CD4-positive, alpha-beta T cell treated with Interleukin-6 at 100 ng/mL for 8 hours (primary cell): ENCODE measurements around the gene GOLGA6L10.
"Not testable (repeated sequence)": the region's sequence is repeated elsewhere in the genome, so short reads cannot be mapped to it uniquely, and the experiment has no call there.

Experiments
- DNase-seq: peaks from one replicate; pipeline ENCODE4 v3.0.0-alpha.2; 2020; ENCODE audit warnings: mixed read lengths, low spot score

The GOLGA6L10 gene

DNA sequence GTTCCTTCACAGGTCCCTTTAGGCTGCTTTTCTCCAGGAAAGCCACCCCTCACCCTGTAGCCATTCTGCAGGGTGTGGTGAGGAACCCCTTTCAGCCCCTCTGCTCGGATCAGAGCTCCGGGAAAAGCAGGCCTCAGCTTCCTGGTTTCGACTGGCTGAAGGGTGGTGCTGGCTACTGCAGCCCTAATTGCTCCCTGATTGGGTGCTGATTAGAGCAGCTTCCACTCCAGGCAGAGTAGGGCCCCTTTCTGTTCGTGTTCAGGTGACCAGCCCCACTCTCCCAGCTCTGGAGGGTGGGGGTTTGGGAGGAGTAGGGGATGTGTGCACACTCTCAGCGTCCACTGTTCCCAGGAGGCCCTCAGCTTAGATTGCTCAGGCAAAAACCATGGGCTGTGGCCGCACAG, 49.8 kb downstream of the GOLGA6L10 start:
- not testable (repeated sequence) for DNase-seq

DNA sequence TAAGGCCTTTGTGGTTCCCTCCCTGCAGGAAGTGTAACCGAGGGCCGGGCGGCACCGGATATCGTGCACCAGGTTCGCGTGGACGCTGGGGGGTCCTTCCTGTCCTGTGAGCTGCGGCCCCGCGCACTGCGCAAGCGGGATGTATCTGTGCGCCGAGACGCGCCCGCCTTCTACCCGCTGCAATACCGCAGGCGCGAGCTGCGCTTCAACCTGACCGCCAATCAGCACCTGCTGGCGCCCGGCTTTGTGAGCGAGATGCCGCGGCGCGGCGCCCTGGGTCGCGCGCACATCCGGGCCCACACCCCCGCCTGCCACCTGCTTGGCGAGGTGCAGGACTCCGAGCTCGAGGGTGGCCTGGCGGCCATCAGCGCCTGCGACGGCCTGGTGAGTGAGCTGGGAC, 50.8 kb downstream of the GOLGA6L10 start:
- DNase-seq = peak; percentile 73

DNA sequence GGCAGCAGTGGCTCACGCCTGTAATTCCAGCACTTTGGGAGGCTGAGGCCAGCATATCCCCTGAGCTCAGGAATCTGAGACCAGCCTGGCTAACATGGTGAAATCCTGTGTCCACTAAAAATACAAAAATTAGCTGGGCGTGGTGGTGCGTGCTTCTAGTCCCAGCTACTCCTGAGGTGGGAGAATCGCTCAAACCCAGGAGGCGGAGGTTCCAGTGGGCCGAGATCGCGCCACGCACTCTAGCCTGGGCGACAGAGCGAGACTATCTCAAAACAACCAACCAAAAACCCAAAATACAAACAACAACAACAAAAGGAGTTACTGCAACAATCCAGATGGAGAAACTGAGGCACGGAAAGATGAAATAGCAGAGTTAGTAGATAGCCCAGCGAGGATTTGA, 51.2 kb downstream of the GOLGA6L10 start:
- DNase-seq = no peak

DNA sequence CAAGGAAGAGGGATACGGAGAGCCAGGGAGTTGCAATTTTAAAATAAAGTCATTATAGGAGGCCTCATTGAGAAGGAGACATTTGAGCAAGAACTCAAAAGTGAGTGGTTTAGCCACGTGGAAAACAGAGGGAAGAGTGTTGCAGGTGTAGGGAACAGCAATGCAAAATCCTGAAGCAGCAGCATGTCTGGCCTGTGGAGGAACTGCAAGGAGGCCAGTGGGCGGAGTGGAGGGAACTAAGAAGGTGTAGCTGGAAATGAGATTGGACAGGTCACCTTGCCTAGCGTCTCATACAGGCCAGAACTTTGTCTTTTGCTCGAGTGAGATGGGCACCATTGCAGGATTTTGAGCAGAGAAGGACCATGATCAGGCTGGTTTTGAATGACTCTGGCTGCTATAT, 51.7 kb downstream of the GOLGA6L10 start:
- no peak for DNase-seq

DNA sequence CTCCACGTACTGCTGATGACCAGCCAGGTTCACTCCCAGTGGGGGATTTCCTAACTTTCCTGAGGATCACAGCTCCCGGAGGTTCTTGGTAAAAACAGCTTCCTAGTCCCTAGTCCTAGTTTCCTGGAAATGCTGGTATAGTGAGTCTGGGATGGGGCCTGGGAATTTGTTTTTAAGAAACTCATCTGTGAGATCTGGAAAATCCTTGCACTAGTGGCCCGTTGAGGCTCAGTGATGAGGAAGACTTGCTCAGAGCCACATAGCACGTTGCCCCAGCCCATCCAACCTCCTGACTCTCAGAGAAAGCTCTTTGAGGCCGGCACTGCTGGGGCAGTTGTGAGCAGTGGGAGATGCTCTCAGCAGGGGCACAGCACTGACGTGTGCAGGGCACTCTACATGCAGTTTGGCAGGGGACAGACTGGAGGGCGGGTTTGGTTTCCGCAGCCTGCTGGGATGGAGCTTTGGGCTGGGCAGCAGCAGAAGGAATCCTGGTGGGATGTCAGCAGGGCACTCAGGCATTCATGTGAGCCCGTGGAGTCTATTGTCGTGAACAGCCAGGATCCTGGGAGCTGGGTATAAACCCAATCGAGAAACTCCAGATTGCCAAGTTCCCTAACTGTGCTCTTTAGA, 55.1 kb downstream of the GOLGA6L10 start:
- no peak for DNase-seq

DNA sequence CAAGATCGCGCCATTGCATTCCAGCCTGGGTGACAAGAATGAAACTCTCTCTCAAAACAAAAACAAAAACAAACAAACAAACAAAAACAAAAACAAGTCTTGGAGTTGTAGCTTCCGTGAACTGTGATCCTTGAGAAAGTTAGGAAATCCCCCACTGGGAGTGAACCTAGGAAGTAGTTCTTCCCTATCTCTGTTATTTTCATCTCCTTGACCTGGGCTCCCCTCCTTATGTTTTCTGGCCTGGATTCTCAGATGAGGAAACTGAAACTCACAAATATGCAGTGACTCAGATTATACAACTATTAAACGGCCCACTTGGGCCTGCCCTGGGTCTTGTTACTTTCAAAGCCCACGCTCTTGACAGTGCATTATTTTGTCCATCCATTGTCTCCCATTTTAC, 57.0 kb downstream of the GOLGA6L10 start:
- DNase-seq = no peak
